A549 (cell line): ENCODE results near the gene RABAC1. TPM values are rescaled to one million over a fixed set of nuclear protein-coding genes. Genes with fewer than 3 reads are reported as not detected.
A peak's percentile ranks its signal among the peaks of the same experiment; 100 is the strongest.

Source experiments
- ATAC-seq, 2 experiments: fragments of 200-7000 bp in 1 of 2; fragments of >200 bp in 1 of 2; cut with Nextera tagmentation in 1 of 2; cut with Tn5 transposase in 1 of 2; 3 replicates each; pipeline versions ENCODE4 v1.8.0 to v1.9.1; 2018 to 2020; ENCODE audit warnings: mild to moderate bottlenecking in 1 of 2, moderate library complexity in 1 of 2
- CTCF ChIA-PET: fragments of 300-600 bp; sonication (Branson Sonifier 250); formaldehyde crosslinking; extraction: SDS; loops from one replicate; lab custom pipeline; 2021; ENCODE audit warnings: antibody characterized with exemption, inconsistent platforms; lab: Yijun Ruan, JAX
- POLR2A ChIA-PET: fragments of 350-600 bp; formaldehyde crosslinking; extraction: SDS; loops from one replicate; lab custom pipeline; 2021; ENCODE audit warnings: antibody characterized with exemption, inconsistent platforms; lab: Yijun Ruan, JAX
- DNase-seq, 2 experiments: peaks; one replicate each; pipeline versions ENCODE4 v3.0.0 to v3.0.0-alpha.2; 2011 to 2016; ENCODE audit warnings: low read depth in 1 of 2, low spot score in 1 of 2
- FAIRE-seq: peaks from 2 replicates; lab custom pipeline; 2011; peaks lifted over from hg19 to GRCh38; lab: Jason Lieb, UNC
- H3K27ac ChIP-seq, 2 experiments: fragments of >200 bp; sonication (Bioruptor Twin); formaldehyde crosslinking; 3 replicates each; pipeline ENCODE4 v1.5.1; 2016 to 2017
- H3K4me1 ChIP-seq: fragments of >200 bp; sonication (Bioruptor Twin); formaldehyde crosslinking; 3 replicates; pipeline ENCODE4 v1.6.1; 2016
- H3K4me2 ChIP-seq: fragments of >200 bp; sonication (Bioruptor Twin); formaldehyde crosslinking; 3 replicates; pipeline ENCODE4 v1.6.1; 2016
- H3K4me3 ChIP-seq: fragments of >200 bp; sonication (Bioruptor Twin); formaldehyde crosslinking; 3 replicates; pipeline ENCODE4 v1.5.1; 2016
- H3K9me3 ChIP-seq: fragments of >200 bp; sonication (Bioruptor Twin); formaldehyde crosslinking; 3 replicates; pipeline ENCODE4 v1.6.1; 2016
- BHLHE40 ChIP-seq: IDR thresholded peaks from 2 replicates; pipeline ENCODE4 v1.6.1; 2012; ENCODE audit warnings: low read depth, low read length, inconsistent platforms
- CBX2 ChIP-seq: fragments of 200-600 bp; sonication (generic); IDR thresholded peaks from 2 replicates; pipeline ENCODE4 v1.6.1; 2016; ENCODE audit warnings: low read depth, mild to moderate bottlenecking, borderline replicate concordance
- CBX8 ChIP-seq: fragments of 200-600 bp; sonication (generic); IDR thresholded peaks from 2 replicates; pipeline ENCODE4 v1.6.1; 2016
- FOSB ChIP-seq: fragments of 250-450 bp; sonication (Bioruptor Pico); IDR thresholded peaks from 2 replicates; pipeline ENCODE4 v1.5.0; 2020; ENCODE audit warnings: mild to moderate bottlenecking, moderate library complexity
- GATA3 ChIP-seq: IDR thresholded peaks from 2 replicates; pipeline ENCODE4 v1.6.1; 2012; ENCODE audit warnings: borderline replicate concordance
- POLR2A ChIP-seq: IDR thresholded peaks from 2 replicates; pipeline ENCODE4 v1.6.1; 2012; ENCODE audit warnings: mild to moderate bottlenecking, low read length
- RAD21 ChIP-seq, 2 experiments: fragments of >200 bp in 1 of 2; sonication (Bioruptor Twin) in 1 of 2; formaldehyde crosslinking in 1 of 2; IDR thresholded peaks in 1 of 2; conservative IDR thresholded peaks in 1 of 2; 2 replicates in 1 of 2; 3 replicates in 1 of 2; pipeline ENCODE4 v1.6.1; 2012 to 2018; ENCODE audit warnings: inconsistent platforms in 1 of 2
- SMC3 ChIP-seq: fragments of >200 bp; sonication (Bioruptor Twin); formaldehyde crosslinking; IDR thresholded peaks from 3 replicates; pipeline ENCODE4 v1.6.1; 2018; ENCODE audit warnings: inconsistent platforms
- TP53 ChIP-seq: fragments of 250-450 bp; sonication (Bioruptor Pico); IDR thresholded peaks from 2 replicates; pipeline ENCODE4 v1.5.0; 2021; ENCODE audit warnings: mild to moderate bottlenecking, moderate library complexity
- ZC3H11A ChIP-seq: fragments of 450-650 bp; IDR thresholded peaks from 2 replicates; pipeline ENCODE4 v1.6.1; 2014; ENCODE audit warnings: antibody characterized with exemption, mild to moderate bottlenecking
- ZFP36 ChIP-seq: fragments of 450-650 bp; IDR thresholded peaks from 2 replicates; pipeline ENCODE4 v1.6.1; 2014; ENCODE audit warnings: borderline replicate concordance; ENCODE audit not compliant: partially characterized antibody
- ZNF302 ChIP-seq: fragments of 250-450 bp; sonication (Bioruptor Pico); IDR thresholded peaks from 2 replicates; pipeline ENCODE4 v1.9.0; 2021; ENCODE audit warnings: inconsistent platforms, mild to moderate bottlenecking, moderate library complexity
- WGBS: methylation state at CpG from one replicate; pipeline ENCODE4 v1.1.6; 2017; ENCODE audit errors: missing lambda C conversion rate; 5-methylcytosine and 5-hydroxymethylcytosine counted together
- polyA plus RNA-seq, 4 experiments: library from polyadenylated mRNA; depleted of rRNA in 3 of 4; stranded (reverse); fragments of >200 nt; fragmentation: RNase III in 1 of 4; extraction: RNeasy Plus Mini Kit Qiagen cat#74134 plus additional on column Dnase treatment in 1 of 4; gene quantifications; 2 replicates in 3 of 4; 3 replicates in 1 of 4; pipeline ENCODE4 v1.2.3, GENCODE V29; 2011 to 2017
- TF ChIP-seq, protein P1 (sequence below): fragments of 450-650 bp; IDR thresholded peaks from 2 replicates; pipeline ENCODE4 v1.6.1; 2014; ENCODE audit warnings: antibody characterized with exemption
- TF ChIP-seq, protein P2 (sequence below): fragments of 250-450 bp; sonication (Bioruptor Pico); IDR thresholded peaks from 2 replicates; pipeline ENCODE4 v1.5.0; 2020; ENCODE audit warnings: low read depth, mild to moderate bottlenecking, moderate library complexity
- TF ChIP-seq, protein P3 (sequence below): fragments of >200 bp; sonication (Bioruptor Twin); formaldehyde crosslinking; IDR thresholded peaks from 3 replicates; pipeline ENCODE4 v1.6.1; 2016

RABAC1 gene
- polyA plus RNA-seq, 2 of the 4 experiments (the other 2 are of a cell fraction) = 117 to 247 TPM

DNA sequence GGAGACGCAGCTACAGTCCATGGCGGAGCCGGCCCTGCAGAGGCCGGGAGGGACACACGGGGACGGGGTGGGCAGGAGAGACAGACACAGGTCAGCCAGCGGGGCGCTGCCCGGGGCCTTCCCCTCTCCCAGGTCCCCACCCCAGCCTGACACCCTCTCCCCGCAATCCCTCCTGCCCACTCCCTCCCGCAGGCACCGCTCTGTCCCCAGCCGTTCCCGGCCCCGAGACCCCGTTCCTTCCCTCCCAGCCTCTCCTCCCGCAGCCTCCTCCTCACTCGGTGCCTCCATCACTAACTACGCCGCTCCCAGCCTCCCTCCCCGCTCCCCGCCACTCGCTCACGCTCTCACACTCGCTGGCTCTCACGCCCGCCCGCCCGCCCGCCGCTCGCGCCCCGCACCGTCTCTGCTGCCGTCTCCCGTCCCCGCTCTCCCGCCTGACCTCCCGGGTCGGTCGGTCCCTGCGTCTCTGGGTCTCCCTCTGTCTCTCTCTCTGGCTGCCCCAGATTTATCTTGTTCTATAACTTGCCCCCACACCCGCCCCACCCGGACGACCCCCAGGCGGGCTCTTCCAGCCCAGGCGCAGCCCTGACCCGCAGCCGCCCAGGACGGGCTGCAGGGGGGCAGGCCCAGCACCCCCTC is 46.1 kb downstream of the RABAC1 start (continued):
- TF ChIP-seq ZC3H11A = no peak
- TF ChIP-seq, protein P1, sequence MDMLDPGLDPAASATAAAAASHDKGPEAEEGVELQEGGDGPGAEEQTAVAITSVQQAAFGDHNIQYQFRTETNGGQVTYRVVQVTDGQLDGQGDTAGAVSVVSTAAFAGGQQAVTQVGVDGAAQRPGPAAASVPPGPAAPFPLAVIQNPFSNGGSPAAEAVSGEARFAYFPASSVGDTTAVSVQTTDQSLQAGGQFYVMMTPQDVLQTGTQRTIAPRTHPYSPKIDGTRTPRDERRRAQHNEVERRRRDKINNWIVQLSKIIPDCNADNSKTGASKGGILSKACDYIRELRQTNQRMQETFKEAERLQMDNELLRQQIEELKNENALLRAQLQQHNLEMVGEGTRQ = no peak

DNA sequence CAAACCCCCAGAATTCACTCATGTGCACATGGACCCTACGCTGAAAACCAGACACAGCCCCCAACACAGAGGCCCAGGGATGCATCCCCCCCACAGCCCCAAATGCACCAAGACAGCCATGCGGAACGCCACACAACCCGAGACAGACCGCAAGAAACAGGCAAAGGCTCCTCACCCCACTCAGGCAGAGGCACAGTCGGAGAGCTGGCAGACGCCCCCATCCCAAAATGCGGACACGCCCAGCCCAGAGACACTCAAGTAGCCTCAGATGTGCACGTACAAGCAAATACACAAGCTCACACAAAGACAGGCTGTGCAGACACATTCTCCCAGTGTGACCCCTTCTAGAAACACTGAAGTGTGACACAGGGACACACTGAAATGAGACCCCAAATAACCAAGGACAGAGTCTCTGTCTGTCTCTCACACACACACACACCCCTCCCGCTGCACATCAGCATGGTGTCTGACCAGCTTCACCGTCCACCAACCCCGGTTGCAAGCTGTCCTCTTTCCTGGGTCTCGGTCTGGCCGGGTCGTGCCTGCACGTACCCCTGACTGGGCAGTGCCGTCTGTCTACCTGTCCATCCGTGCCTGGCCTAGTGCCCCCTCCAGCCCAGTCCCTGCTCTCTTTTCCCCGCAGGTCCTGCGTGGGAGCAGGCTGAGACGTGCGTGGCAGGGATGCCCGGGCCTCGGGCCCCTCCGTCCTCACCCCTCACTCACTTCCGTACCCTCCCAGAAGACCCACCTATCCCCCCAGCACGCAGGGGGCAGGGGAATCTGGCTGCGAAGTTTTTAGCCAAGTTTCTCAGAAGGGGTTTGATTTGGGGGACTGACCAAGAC is 47.0 kb downstream of the RABAC1 start:
- H3K27ac ChIP-seq = no peak overlapping the region
- TF ChIP-seq CBX2 = no peak
- no peak for TF ChIP-seq SMC3
- TF ChIP-seq CBX8 = no peak
- TF ChIP-seq TP53 (CRISPR knock-in tag) = no peak
- TF ChIP-seq, protein P2, sequence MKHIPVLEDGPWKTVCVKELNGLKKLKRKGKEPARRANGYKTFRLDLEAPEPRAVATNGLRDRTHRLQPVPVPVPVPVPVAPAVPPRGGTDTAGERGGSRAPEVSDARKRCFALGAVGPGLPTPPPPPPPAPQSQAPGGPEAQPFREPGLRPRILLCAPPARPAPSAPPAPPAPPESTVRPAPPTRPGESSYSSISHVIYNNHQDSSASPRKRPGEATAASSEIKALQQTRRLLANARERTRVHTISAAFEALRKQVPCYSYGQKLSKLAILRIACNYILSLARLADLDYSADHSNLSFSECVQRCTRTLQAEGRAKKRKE = no peak
- TF ChIP-seq ZNF302 = no peak
- no peak for TF ChIP-seq BHLHE40
- H3K4me3 ChIP-seq = no peak overlapping the region
- DNase-seq (no peak), FAIRE-seq (no peak), ATAC-seq (peak; percentile 1 to 6; a peak in 3 of 6 replicates)
- H3K9me3 ChIP-seq = no peaks in the 10 kb centered on the region
- H3K4me2 ChIP-seq = no peak overlapping the region
- ChIA-PET POLR2A (interaction anchor here (0.6 to 1.1 kb wide), 3 partner anchors 10 to 47 kb away, joined by 3 to 4 read pairs (median 3); no protein-coding TSS in a partner anchor), CTCF (interaction anchor here (0.9 to 2.2 kb wide), 9 partner anchors 11 to 463 kb away, joined by 3 to 9 read pairs (median 3); no protein-coding TSS in a partner anchor)
- H3K4me1 ChIP-seq = peaks cover 21% of the 10 kb centered on the region
- WGBS = 71% methylated on average over 29 of the region's 29 CpGs

DNA sequence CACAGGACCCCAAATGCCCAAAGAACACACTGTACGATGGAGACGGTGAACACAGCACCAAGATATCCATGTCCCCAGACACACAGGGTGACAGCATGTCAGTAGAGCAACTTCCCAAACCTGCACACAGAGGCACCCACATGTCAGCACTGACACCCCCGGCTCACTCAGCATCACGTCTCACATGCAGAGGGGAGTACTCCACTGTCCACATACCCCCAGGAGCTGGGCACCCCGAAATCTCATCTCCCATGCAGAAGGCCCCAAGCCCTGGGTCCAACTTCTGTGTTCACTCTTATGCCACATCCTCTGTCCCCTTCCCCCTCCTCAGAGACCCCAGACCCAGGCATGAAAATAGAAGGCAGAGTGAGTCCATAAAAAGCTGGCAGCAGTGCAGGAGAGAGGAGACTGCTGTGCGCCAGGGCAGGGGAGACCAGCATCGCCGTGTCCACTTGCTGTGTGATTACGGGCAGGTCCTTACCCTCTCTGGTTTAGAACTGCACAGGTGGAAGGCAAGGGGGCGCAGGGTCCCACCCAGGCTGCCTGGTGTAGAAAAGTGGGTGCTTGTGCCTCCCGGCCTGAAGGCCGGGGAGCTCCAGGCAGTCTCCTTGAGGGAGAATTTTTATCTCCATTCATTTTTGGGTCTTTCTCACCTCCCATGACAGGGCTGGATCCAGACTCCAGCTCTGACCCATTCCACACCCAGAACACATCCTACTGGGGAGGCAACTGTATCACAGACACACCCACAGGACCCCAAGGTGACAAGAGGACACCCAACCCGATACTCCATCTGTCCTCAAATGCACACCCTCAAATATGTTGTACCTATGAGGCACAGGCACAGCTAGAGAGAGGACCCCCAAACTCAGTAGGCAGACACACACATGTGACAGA is 47.9 kb downstream of the RABAC1 start:
- 73% methylated on average over 13 of the region's 13 CpGs for WGBS
- no peak overlapping the region for H3K4me3 ChIP-seq

More for the DNA sequence above, 47.9 kb downstream of the RABAC1 start:
- no peaks in the 10 kb centered on the region for H3K9me3 ChIP-seq
- peaks cover 29% of the 10 kb centered on the region for H3K4me1 ChIP-seq
- DNase-seq (no peak), ATAC-seq (peak in 1 of 2 experiments; percentile 1; a peak in 1 of 6 replicates), FAIRE-seq (no peak)
- CTCF ChIA-PET = interaction anchor here (0.5 to 2.6 kb wide), 13 partner anchors 10 to 462 kb away, joined by 3 to 9 read pairs (median 3); no protein-coding TSS in a partner anchor
- POLR2A ChIA-PET = interaction anchor here (1.1 kb wide), 2 partner anchors 9 to 38 kb away, joined by 3 to 4 read pairs; no protein-coding TSS in a partner anchor
- no peak overlapping the region for H3K4me2 ChIP-seq
- no peak overlapping the region for H3K27ac ChIP-seq
- TF ChIP-seq, protein P2 = no peak
- TF ChIP-seq GATA3 (no peak), ZFP36 (peak; percentile 81), POLR2A (peak; percentile 18; the same call in 1 of the 2 replicates), RAD21 (conservative IDR thresholded peaks at IDR 0.05 in 1 of 2, IDR thresholded peaks at IDR 0.05 in 1 of 2) (no peak), FOSB (no peak)
- TF ChIP-seq, protein P3, sequence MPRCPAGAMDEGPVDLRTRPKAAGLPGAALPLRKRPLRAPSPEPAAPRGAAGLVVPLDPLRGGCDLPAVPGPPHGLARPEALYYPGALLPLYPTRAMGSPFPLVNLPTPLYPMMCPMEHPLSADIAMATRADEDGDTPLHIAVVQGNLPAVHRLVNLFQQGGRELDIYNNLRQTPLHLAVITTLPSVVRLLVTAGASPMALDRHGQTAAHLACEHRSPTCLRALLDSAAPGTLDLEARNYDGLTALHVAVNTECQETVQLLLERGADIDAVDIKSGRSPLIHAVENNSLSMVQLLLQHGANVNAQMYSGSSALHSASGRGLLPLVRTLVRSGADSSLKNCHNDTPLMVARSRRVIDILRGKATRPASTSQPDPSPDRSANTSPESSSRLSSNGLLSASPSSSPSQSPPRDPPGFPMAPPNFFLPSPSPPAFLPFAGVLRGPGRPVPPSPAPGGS = no peak
